Measurements from ENCODE around the gene MRNIP. TPM values are rescaled to one million over a fixed set of nuclear protein-coding genes. Genes with fewer than 3 reads are reported as not detected.

MRNIP gene
- total RNA-seq, 1 donor = 13.0 TPM

GRCh38 chr5:179904463-179905160, 46.0 kb upstream of the MRNIP start:
- no peak overlapping the region for H3K4me3 ChIP-seq (ENCODE audit: low read depth, low read length)
- DNase-seq (ENCODE audit: low read depth) = no peak
- TF ChIP-seq CTCF (IDR thresholded peaks at IDR 0.05; ENCODE audit: insufficient read depth, low read depth, low read length) = no peak

- no peak for TF ChIP-seq CTCF (IDR thresholded peaks at IDR 0.05; ENCODE audit: insufficient read depth, low read depth, low read length)
- no peak overlapping the region for H3K4me3 ChIP-seq (ENCODE audit: low read depth, low read length)
- DNase-seq (ENCODE audit: low read depth) = no peak
Observed at GRCh38 chr5:179902763-179903158, 44.1 kb upstream of the MRNIP start.

DNA sequence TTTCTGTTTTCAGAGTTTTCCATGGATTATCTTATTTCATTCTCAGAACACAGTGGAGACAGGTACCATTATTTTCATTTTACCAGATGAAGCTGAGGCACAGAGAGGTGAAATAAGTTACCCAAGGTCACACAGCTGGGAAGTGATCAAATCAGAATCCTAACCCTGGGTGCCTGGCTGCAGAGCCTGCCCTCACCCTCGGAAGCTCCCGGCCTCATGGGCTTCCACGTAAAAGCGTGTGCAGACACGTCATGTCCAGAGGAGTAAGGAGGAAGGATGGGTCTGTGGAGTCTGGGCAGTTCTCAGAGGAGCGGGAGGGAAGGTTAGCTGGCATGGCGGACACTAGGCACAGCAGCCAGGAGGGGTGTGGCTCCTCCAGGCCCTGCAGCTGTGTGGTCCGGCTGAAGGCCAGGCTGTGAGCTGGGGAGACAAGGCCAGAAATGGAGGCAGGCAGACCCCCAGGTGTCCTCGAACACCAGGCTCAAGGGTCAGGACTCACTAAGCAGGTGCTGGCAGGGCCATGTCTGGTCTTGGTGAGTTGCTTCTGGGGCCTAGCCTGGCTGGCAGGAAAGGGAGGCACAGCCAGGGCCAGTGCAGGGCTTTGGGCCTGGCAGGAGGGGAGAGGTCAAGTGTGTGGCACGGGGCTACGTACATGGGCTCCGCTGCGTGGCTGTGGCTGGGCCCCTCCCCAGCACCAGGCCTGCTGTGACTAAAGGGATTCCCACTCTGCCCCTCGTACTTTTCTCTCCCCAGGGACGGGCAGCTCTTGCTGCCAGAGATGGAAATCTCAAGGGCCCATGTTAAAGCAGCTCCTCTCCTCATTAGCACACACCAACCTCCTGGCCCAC, 43.5 kb upstream of the MRNIP start:
- no peak for DNase-seq (ENCODE audit: low read depth)
- H3K4me3 ChIP-seq (ENCODE audit: low read depth, low read length) = no peak overlapping the region
- no peak for TF ChIP-seq CTCF (IDR thresholded peaks at IDR 0.05; ENCODE audit: insufficient read depth, low read depth, low read length)

DNA sequence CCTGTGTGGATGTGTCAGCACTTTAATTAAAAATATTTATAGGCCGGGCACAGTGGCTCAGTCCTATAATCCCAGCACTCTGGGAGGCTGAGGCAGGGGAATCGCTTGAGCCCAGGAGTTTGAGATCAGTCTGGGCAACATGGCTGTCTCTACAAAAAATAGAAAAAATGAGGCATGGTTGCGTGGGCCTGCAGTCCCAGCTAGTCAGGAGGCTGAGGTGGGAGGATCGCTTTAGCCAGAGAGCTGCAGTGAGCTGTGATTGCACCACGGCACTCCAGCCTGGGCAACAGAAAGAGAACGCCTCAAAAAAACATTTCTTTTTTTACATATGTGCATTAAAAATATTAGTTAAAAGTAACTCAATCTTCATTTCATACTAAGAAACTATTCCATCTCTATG, 42.8 kb upstream of the MRNIP start:
- no peak for TF ChIP-seq CTCF (IDR thresholded peaks at IDR 0.05; ENCODE audit: insufficient read depth, low read depth, low read length)
- DNase-seq (ENCODE audit: low read depth) = peak; percentile 45
- H3K4me3 ChIP-seq (ENCODE audit: low read depth, low read length) = no peak overlapping the region

DNA sequence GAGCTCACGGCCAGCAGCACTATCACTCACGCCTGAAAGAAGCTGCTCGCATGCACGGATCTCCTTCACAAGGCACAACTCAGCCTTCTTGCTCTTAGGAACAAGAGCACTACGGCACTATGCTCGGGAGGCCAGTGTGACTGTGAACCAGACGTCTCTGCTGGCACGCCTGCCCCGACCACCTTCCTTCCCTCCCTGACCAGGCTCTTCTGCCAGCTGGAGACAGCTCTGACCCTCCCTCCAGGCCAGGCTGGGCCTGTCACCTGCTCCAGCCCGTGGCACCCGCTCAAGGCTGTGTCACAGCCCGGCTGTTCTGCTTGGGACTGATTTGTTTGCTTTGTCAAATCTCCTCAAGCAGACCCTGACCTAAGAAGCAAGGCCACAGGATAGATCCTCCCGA, 42.1 kb upstream of the MRNIP start:
- no peak for DNase-seq (ENCODE audit: low read depth)
- no peak for TF ChIP-seq CTCF (IDR thresholded peaks at IDR 0.05; ENCODE audit: insufficient read depth, low read depth, low read length)
- H3K4me3 ChIP-seq (ENCODE audit: low read depth, low read length) = no peak overlapping the region

GRCh38 chr5:179900206-179900605, 41.6 kb upstream of the MRNIP start:
- no peak for DNase-seq (ENCODE audit: low read depth)
- TF ChIP-seq CTCF (IDR thresholded peaks at IDR 0.05; ENCODE audit: insufficient read depth, low read depth, low read length) = no peak
- no peak overlapping the region for H3K4me3 ChIP-seq (ENCODE audit: low read depth, low read length)
